ENCODE results near the gene PHGDH.
"Not testable (repeated sequence)": the region's sequence is repeated elsewhere in the genome, so short reads cannot be mapped to it uniquely, and the experiment has no call there.

PHGDH gene

GRCh38 chr1:119772298-119772697 is 60.6 kb downstream of the PHGDH start:
- FAIRE-seq, result no peak
- TF ChIP-seq TAF1 (IDR thresholded peaks at IDR 0.05; ENCODE audit: borderline replicate concordance, low read depth, low read length) (no peak), POLR2A (IDR thresholded peaks at IDR 0.05; ENCODE audit: low read depth, low read length) (no peak), POLR2AphosphoS5 (IDR thresholded peaks at IDR 0.05; ENCODE audit: low read depth, low read length) (no peak)
- DNase-seq (ENCODE audit: insufficient read length), result no peak

DNA sequence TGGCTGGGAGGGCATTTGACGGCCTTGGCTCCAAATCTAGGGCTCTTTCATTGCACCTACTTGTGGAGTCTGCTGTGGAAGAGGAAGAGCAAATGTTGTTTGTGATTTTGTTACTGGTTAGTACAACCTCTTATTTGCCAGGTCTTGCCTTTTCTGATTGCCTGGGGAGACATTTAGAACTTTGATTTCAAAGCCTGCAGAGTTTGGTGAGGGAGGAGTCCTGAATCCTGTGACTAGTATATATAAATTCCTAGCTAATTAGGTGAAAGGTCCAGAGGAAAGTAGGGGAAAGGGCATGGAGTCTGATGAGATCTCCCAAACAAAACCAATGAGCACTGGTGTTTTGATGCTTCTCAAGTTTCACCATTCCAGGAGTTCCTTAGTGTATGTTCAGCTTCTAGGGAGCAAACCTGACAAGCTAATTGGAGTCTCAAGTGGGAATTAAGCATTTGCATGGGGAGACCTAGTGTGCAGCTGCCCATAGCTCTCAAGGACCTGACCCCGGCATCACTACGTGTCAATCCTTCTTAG is 62.0 kb downstream of the PHGDH start:
- DNase-seq (ENCODE audit: insufficient read length) (no peak), FAIRE-seq (no peak)
- TF ChIP-seq POLR2A (IDR thresholded peaks at IDR 0.05; ENCODE audit: low read depth, low read length) (no peak), POLR2AphosphoS5 (IDR thresholded peaks at IDR 0.05; ENCODE audit: low read depth, low read length) (no peak), TAF1 (IDR thresholded peaks at IDR 0.05; ENCODE audit: borderline replicate concordance, low read depth, low read length) (no peak)

- no peak for DNase-seq (ENCODE audit: insufficient read length)
- FAIRE-seq, result no peak
- TF ChIP-seq POLR2AphosphoS5 (IDR thresholded peaks at IDR 0.05; ENCODE audit: low read depth, low read length) (no peak), POLR2A (IDR thresholded peaks at IDR 0.05; ENCODE audit: low read depth, low read length) (no peak), TAF1 (IDR thresholded peaks at IDR 0.05; ENCODE audit: borderline replicate concordance, low read depth, low read length) (no peak)
Measured at GRCh38 chr1:119774746-119775490, 63.2 kb downstream of the PHGDH start.

- DNase-seq (ENCODE audit: insufficient read length) (no peak), FAIRE-seq (no peak)
- TF ChIP-seq POLR2AphosphoS5 (IDR thresholded peaks at IDR 0.05; ENCODE audit: low read depth, low read length), result no peak
- TF ChIP-seq TAF1 (IDR thresholded peaks at IDR 0.05; ENCODE audit: borderline replicate concordance, low read depth, low read length), result no peak
- no peak for TF ChIP-seq POLR2A (IDR thresholded peaks at IDR 0.05; ENCODE audit: low read depth, low read length)
Measured at GRCh38 chr1:119778359-119778758, 66.6 kb downstream of the PHGDH start.

DNA sequence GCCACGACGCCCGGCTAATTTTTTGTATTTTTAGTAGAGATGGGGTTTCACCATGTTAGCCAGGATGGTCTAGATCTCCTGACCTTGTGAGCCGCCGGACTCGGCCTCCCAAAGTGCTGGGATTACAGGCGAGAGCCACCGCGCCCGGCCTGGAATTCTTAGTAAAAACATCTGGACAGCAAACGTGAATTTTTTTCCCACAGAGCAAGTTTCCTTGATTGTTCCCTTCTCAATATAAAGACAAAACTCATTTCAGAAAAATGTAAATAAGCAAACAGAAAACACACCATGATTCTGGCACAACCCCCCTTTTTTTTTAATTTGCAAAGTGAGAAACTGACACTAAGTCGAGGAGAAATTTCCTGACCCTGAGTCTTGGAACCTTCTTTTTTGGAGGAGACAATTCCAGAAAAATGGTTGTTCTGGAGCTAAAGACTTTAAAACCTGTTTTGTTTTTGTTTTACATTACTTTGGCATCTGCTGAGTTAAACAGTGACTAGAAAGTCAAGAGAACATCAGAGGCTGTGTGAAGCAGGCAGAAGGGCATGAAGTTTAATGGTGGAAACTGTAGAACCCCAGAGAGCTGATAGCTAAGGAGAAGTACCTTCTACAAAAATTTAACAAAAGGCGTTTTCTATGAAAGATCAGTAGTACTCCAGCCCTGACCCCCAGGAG is 67.3 kb downstream of the PHGDH start:
- FAIRE-seq, result no peak
- no peak for TF ChIP-seq POLR2AphosphoS5 (IDR thresholded peaks at IDR 0.05; ENCODE audit: low read depth, low read length)
- DNase-seq (ENCODE audit: insufficient read length), result no peak

DNA sequence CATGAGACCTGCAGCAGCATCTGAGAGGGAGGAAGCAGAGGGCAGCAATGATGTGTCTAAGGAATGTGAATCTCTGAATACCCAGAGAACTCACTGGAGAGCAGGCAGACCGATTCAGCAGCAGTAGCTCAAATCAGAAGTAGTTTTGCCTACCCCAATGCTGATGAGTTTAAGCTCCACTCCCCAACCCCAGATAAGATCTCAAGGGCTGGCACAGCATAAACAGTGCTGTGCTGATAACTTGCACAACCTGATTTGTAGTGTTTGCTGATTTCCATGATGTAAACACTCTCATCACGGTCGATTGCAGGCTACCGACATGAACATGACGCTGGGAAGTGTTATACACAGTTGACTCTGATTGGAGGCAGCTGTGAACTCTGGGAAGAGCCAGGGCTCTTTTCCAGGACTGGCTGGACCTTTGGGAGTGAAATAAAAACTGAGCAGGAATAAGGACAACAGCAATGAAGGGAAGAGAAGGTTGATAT is 68.2 kb downstream of the PHGDH start:
- FAIRE-seq (no peak), DNase-seq (ENCODE audit: insufficient read length) (no peak)
- TF ChIP-seq POLR2AphosphoS5 (IDR thresholded peaks at IDR 0.05; ENCODE audit: low read depth, low read length) (no peak), TAF1 (IDR thresholded peaks at IDR 0.05; ENCODE audit: borderline replicate concordance, low read depth, low read length) (no peak), POLR2A (IDR thresholded peaks at IDR 0.05; ENCODE audit: low read depth, low read length) (no peak)

GRCh38 chr1:119781434-119782210 is 69.9 kb downstream of the PHGDH start:
- no peak for FAIRE-seq
- TF ChIP-seq TAF1 (IDR thresholded peaks at IDR 0.05; ENCODE audit: borderline replicate concordance, low read depth, low read length), result no peak
- TF ChIP-seq POLR2A (IDR thresholded peaks at IDR 0.05; ENCODE audit: low read depth, low read length), result no peak
- no peak for TF ChIP-seq POLR2AphosphoS5 (IDR thresholded peaks at IDR 0.05; ENCODE audit: low read depth, low read length)
- no peak for DNase-seq (ENCODE audit: insufficient read length)

DNA sequence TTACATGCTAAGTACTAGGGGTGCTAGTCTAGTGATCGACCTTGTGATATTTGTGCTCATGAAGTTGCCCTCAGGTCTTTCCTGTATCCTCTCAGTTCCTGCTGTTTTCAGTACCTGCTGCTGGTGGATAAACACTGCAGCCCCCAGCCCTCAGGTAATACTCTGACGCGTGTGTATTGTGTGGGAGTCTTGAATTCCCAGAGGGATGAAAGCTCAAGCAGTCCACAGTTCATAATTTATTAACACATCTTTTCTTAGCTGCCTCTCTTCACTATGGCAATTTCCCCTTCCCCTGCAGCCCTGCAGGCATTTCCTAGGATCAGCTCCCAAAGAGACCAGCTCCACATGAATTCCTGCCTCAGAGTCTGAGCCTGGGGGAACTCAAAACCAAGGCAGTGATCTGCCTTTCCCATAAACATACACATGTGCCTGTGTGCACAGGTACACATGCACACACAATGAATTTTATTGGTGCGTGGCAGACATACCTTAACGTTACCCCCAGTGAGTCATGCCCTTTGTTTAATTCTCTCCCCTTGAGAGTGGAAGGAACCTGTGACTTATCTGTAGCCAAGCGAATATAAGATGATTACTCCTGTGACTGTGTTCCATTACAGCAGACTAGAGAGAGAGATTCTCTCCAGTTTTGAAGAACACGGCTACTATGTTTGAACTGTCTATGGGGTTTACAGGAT is 71.0 kb downstream of the PHGDH start:
- no peak for DNase-seq (ENCODE audit: insufficient read length)
- no peak for TF ChIP-seq POLR2A (IDR thresholded peaks at IDR 0.05; ENCODE audit: low read depth, low read length)
- TF ChIP-seq TAF1 (IDR thresholded peaks at IDR 0.05; ENCODE audit: borderline replicate concordance, low read depth, low read length), result no peak
- no peak for TF ChIP-seq POLR2AphosphoS5 (IDR thresholded peaks at IDR 0.05; ENCODE audit: low read depth, low read length)
- no peak for FAIRE-seq

- FAIRE-seq (no peak), DNase-seq (ENCODE audit: insufficient read length) (no peak)
- TF ChIP-seq POLR2A (IDR thresholded peaks at IDR 0.05; ENCODE audit: low read depth, low read length), result no peak
- TF ChIP-seq TAF1 (IDR thresholded peaks at IDR 0.05; ENCODE audit: borderline replicate concordance, low read depth, low read length), result no peak
- TF ChIP-seq POLR2AphosphoS5 (IDR thresholded peaks at IDR 0.05; ENCODE audit: low read depth, low read length), result no peak
Measured at GRCh38 chr1:119783354-119784185, 71.8 kb downstream of the PHGDH start.

DNA sequence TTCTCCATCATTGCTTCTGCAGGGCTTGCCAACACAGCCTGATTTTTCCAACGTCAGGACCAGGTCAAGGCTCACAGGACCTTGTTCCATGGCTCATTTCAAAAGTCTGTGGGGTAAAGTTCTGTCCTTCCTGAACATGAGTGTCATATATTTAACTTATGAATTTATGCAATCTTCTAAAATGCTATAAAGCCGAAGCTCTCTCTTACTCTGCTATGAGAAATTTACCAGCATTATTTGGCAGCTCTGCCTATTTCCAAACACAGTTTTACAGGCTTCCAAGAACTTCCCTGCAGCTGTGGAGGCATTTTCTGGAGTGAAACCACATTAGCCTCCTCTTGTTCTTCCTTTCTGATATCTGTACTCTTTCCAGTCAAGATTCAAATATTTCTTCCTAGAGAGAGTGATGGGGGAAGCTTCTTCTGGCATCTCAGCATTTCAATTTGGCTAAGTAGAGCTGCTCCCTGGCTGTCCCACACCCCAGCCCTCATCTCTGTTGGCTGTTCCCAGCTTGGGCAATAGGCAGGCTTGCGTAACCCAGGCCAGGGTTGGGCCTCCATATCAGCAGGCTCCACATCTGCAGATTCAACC is 72.6 kb downstream of the PHGDH start:
- TF ChIP-seq TAF1 (IDR thresholded peaks at IDR 0.05; ENCODE audit: borderline replicate concordance, low read depth, low read length) (no peak), POLR2A (IDR thresholded peaks at IDR 0.05; ENCODE audit: low read depth, low read length) (no peak), POLR2AphosphoS5 (IDR thresholded peaks at IDR 0.05; ENCODE audit: low read depth, low read length) (no peak)
- FAIRE-seq, result no peak
- no peak for DNase-seq (ENCODE audit: insufficient read length)

DNA sequence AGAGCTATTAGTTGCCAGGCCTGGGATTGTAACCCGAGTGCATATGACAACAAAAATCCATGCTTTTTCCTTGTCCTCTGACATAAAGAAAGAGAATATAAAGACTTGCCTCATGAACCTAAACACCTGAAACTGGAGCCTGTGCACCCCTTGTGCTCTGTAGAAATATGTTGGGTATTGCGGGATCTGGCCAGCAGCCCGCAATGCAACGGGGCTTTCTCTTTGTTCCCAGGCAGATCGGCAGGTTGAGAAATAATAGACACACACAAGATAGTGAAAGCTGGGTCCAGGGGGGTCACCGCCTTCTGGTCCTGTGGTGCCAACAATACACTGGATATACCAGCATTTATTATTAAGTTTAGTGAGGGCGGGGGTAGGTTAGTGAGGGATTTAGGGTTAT is 74.3 kb downstream of the PHGDH start:
- DNase-seq (ENCODE audit: insufficient read length); FAIRE-seq: not testable (repeated sequence)

GRCh38 chr1:119786473-119787050 is 74.8 kb downstream of the PHGDH start:
- DNase-seq (ENCODE audit: insufficient read length); FAIRE-seq: not testable (repeated sequence)

Measured in GM12892 (cell line).